Caco-2 (cell line): ENCODE data around the gene NRCAM. TPM values are rescaled to one million over a fixed set of nuclear protein-coding genes. Genes with fewer than 3 reads are reported as not detected.
A peak's percentile ranks its signal among the peaks of the same experiment; 100 is the strongest.

Experiments used
- BruUV-seq: library from RNA; stranded (reverse); fragments of 400-500 nt; replicated peaks from 2 replicates; lab custom pipeline; 2021; lab: Mats Ljungman, UMichigan
- CTCF ChIA-PET: fragments of 300-600 bp; sonication (Branson Sonifier 250); formaldehyde crosslinking; loops from one replicate; lab custom pipeline; 2022; ENCODE audit warnings: antibody characterized with exemption; lab: Charles Lee
- POLR2A ChIA-PET: fragments of 300-600 bp; sonication (Branson Sonifier 250); formaldehyde crosslinking; loops from one replicate; lab custom pipeline; 2022; ENCODE audit warnings: antibody characterized with exemption; lab: Charles Lee
- DNase-seq, 2 experiments: peaks; one replicate each; pipeline versions ENCODE4 v3.0.0 to v3.0.0-alpha.2; 2020 to 2022
- H3K27me3 ChIP-seq: replicated peaks from 2 replicates; pipeline ENCODE4 v1.6.0; 2011; ENCODE audit warnings: low read length; ENCODE audit not compliant: control insufficient read depth, insufficient read depth
- H3K36me3 ChIP-seq: 2 replicates; pipeline ENCODE4 v1.5.1; 2011; ENCODE audit warnings: low read length; ENCODE audit not compliant: control insufficient read depth, insufficient read depth
- H3K4me1 ChIP-seq: fragments of 250-450 bp; sonication (Bioruptor Pico); 2 replicates; pipeline ENCODE4 v1.5.1; 2020; ENCODE audit warnings: mild to moderate bottlenecking
- H3K4me3 ChIP-seq: 2 replicates; pipeline ENCODE4 v1.5.1; 2011; ENCODE audit warnings: low read depth, mild to moderate bottlenecking, control low read depth, low read length
- H3K9me3 ChIP-seq: fragments of 250-450 bp; sonication (Bioruptor Pico); 2 replicates; pipeline ENCODE4 v1.5.1; 2020; ENCODE audit warnings: mild to moderate bottlenecking, moderate library complexity
- H3K27ac Mint-ChIP-seq: one replicate; pipeline ENCODE4 v1.8.0; 2022; ENCODE audit warnings: mixed read lengths; ENCODE audit not compliant: unreplicated experiment
- H3K27me3 Mint-ChIP-seq: one replicate; pipeline ENCODE4 v1.8.0; 2022; ENCODE audit warnings: mixed read lengths; ENCODE audit not compliant: insufficient read depth, unreplicated experiment
- H3K36me3 Mint-ChIP-seq: one replicate; pipeline ENCODE4 v1.8.0; 2022; ENCODE audit warnings: mild to moderate bottlenecking, mixed read lengths; ENCODE audit not compliant: insufficient read depth, unreplicated experiment
- H3K4me1 Mint-ChIP-seq: one replicate; pipeline ENCODE4 v1.8.0; 2022; ENCODE audit warnings: low read depth, mixed read lengths; ENCODE audit not compliant: unreplicated experiment
- H3K4me3 Mint-ChIP-seq: one replicate; pipeline ENCODE4 v1.8.0; 2022; ENCODE audit warnings: mild to moderate bottlenecking, moderate library complexity, mixed read lengths; ENCODE audit not compliant: unreplicated experiment
- H3K9me3 Mint-ChIP-seq: one replicate; pipeline ENCODE4 v1.8.0; 2022; ENCODE audit warnings: mixed read lengths; ENCODE audit not compliant: unreplicated experiment
- CTCF ChIP-seq, 2 experiments: fragments of 200-600 bp in 1 of 2; IDR thresholded peaks; 1 replicate in 1 of 2; 2 replicates in 1 of 2; pipeline versions ENCODE4 v1.5.1 to v1.8.0; 2011 to 2022; ENCODE audit warnings: antibody characterized with exemption in 1 of 2, control low read depth in 1 of 2, inconsistent platforms in 1 of 2, low read depth in 1 of 2, low read length in 1 of 2, mild to moderate bottlenecking in 1 of 2, moderate library complexity in 1 of 2; ENCODE audit not compliant: insufficient read depth in 1 of 2, severe bottlenecking in 1 of 2, unreplicated experiment in 1 of 2
- intact Hi-C: fragments of 100-400 bp; cut with micrococcal nuclease; formaldehyde crosslinking; loops from one replicate; pipeline ENCODE4 v1.10.0; 2022; ENCODE audit not compliant: unreplicated experiment
- total RNA-seq: library from RNA; stranded (reverse); gene quantifications from 2 replicates; pipeline ENCODE4 v1.2.3, GENCODE V29; 2022

Gene NRCAM
- total RNA-seq, 1 experiment from 2014 or later, result 96.2 TPM

GRCh38 chr7:108363659-108364058 is 92.6 kb downstream of the NRCAM start:
- no peaks in the 10 kb centered on the region for H3K27me3 ChIP-seq
- no peak overlapping the region for H3K4me3 Mint-ChIP-seq
- H3K36me3 ChIP-seq, result no peaks in the 10 kb centered on the region
- peaks cover 22% of the 10 kb centered on the region for H3K4me1 ChIP-seq
- TF ChIP-seq CTCF (IDR thresholded peaks at IDR 0.05; ENCODE audit: insufficient read depth in 1 of 2, low read depth in 1 of 2, low read length in 1 of 2, severe bottlenecking in 1 of 2, unreplicated experiment in 1 of 2), result no peak
- intact Hi-C loops, result no loop called here
- no peaks in the 10 kb centered on the region for H3K9me3 ChIP-seq
- H3K27me3 Mint-ChIP-seq, result no peaks in the 10 kb centered on the region
- H3K9me3 Mint-ChIP-seq, result no peaks in the 10 kb centered on the region
- no peak for DNase-seq
- no peak overlapping the region for H3K4me3 ChIP-seq
- peaks cover 29% of the 10 kb centered on the region for H3K4me1 Mint-ChIP-seq
- H3K27ac Mint-ChIP-seq, result no peak overlapping the region
- no TSS peak for BruUV-seq
- POLR2A ChIA-PET, result no interaction called here
- no peaks in the 10 kb centered on the region for H3K36me3 Mint-ChIP-seq
- CTCF ChIA-PET, result no interaction called here

GRCh38 chr7:108360058-108360800 is 96.0 kb downstream of the NRCAM start:
- DNase-seq, result no peak
- Mint-ChIP-seq H3K36me3 (no peaks in the 10 kb centered on the region), H3K4me3 (peak overlapping the region; percentile 19), H3K9me3 (no peaks in the 10 kb centered on the region), H3K27me3 (no peaks in the 10 kb centered on the region), H3K4me1 (peaks cover 24% of the 10 kb centered on the region), H3K27ac (peak overlapping the region; percentile 42)
- intact Hi-C loops, result no loop called here
- ChIA-PET POLR2A (no interaction called here), CTCF (no interaction called here)
- no peaks in the 10 kb centered on the region for H3K36me3 ChIP-seq
- no peak overlapping the region for H3K4me3 ChIP-seq
- no peaks in the 10 kb centered on the region for H3K27me3 ChIP-seq
- H3K4me1 ChIP-seq, result peaks cover 34% of the 10 kb centered on the region
- no peaks in the 10 kb centered on the region for H3K9me3 ChIP-seq
- no TSS peak for BruUV-seq
- no peak for TF ChIP-seq CTCF (IDR thresholded peaks at IDR 0.05; ENCODE audit: insufficient read depth in 1 of 2, low read depth in 1 of 2, low read length in 1 of 2, severe bottlenecking in 1 of 2, unreplicated experiment in 1 of 2)

GRCh38 chr7:108358553-108358952 is 97.7 kb downstream of the NRCAM start:
- H3K9me3 ChIP-seq, result no peaks in the 10 kb centered on the region
- no TSS peak for BruUV-seq
- no peaks in the 10 kb centered on the region for H3K9me3 Mint-ChIP-seq
- DNase-seq, result peak; percentile 92 to 95
- no peaks in the 10 kb centered on the region for H3K36me3 ChIP-seq
- peaks cover 34% of the 10 kb centered on the region for H3K4me1 ChIP-seq
- peak overlapping the region; percentile 42 for H3K27ac Mint-ChIP-seq
- H3K27me3 Mint-ChIP-seq, result no peaks in the 10 kb centered on the region
- H3K36me3 Mint-ChIP-seq, result no peaks in the 10 kb centered on the region
- intact Hi-C loops, result loop anchor here (1.0 to 10.0 kb wide), 5 partner anchors 17 to 354 kb away; partner anchors contain the start of genes LAMB1 and NRCAM
- ChIA-PET CTCF (interaction anchor here (1.3 kb wide), 1 partner anchor 11 kb away, joined by 11 read pairs; no protein-coding TSS in a partner anchor), POLR2A (no interaction called here)
- H3K27me3 ChIP-seq, result no peaks in the 10 kb centered on the region
- peaks cover 33% of the 10 kb centered on the region for H3K4me1 Mint-ChIP-seq
- H3K4me3 ChIP-seq, result no peak overlapping the region
- peak overlapping the region; percentile 4 for H3K4me3 Mint-ChIP-seq
- TF ChIP-seq CTCF (IDR thresholded peaks at IDR 0.05; ENCODE audit: insufficient read depth in 1 of 2, low read depth in 1 of 2, low read length in 1 of 2, severe bottlenecking in 1 of 2, unreplicated experiment in 1 of 2), result no peak
